ENCODE data around the gene KIF3A.

Gene KIF3A

DNA sequence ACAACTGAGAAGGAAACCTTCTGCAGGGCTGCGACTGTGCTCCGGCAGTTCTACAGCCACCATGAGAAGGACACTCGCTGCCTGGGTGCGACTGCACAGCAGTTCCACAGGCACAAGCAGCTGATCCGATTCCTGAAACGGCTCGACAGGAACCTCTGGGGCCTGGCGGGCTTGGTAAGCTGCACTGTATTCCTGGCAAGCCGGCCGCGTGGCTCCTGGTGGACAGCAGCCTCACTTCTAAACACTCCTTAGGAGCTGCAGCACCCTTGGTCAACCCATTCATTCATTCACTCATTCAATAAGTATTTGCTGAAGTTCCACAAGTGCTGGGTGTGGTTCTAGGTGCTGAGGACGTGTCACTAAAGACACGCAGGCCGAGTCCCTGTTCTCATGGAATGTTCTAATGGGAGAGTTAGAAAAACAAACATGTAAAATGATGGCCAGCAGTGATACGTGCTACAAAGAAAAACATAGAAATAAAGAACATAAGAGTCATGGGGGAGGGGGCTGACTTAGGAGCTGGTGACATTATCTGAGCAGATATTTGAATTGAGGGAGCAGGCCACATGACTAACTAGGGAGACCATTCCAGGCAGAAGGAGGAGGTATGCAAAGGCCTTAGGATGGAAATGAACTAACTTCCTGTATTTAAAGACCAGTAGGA, 57.5 kb downstream of the KIF3A start:
- TF ChIP-seq ZFX (IDR thresholded peaks at IDR 0.05) (no peak), CTCF (conservative IDR thresholded peaks at IDR 0.05) (no peak)
- H3K27ac ChIP-seq: no peak overlapping the region

DNA sequence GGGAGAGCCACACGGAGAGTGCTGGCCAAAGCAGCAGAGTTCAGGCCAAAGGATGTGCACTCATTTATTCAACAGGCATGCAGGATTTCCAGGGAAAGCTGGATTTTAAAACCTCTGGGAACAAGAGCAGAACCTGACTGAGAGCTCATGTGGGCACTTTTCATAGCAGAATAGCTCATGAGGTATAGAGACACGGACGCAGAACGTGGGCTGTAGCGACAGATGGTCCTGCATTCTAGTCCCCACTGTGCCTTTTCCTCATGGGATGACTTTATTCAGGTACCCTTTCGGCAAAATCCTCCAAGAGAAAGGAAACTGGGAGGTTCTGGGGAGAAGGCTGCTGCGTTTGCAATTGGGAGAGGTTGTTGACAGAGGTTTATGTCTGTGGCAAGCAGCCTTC, 58.2 kb downstream of the KIF3A start:
- H3K27ac ChIP-seq: no peak overlapping the region
- TF ChIP-seq ZFX (IDR thresholded peaks at IDR 0.05) (no peak), CTCF (conservative IDR thresholded peaks at IDR 0.05) (no peak)

DNA sequence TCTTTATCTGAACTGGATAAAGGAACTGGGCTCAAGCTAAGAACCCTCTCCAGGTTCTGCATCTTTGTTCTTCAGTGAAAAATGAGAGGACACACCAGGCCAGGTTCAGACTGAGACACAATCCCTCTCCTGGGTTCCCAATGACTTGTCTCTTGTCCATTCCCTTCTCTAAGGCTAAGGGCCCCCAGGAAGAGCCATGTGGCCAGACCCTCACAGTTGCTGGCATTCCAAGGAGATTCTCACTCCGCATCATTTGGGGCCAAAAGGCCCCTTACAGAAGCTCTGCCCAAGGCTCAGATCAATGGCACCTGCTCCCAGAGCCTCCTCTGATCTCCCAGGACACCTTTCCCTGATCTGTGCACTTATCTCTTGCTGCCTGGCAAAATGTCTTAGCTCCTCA, 58.6 kb downstream of the KIF3A start:
- no peak for TF ChIP-seq CTCF (conservative IDR thresholded peaks at IDR 0.05)
- TF ChIP-seq ZFX (IDR thresholded peaks at IDR 0.05): no peak
- no peak overlapping the region for H3K27ac ChIP-seq

GRCh38 chr5:132677682-132678400, 59.5 kb downstream of the KIF3A start:
- no peak overlapping the region for H3K27ac ChIP-seq
- TF ChIP-seq CTCF (conservative IDR thresholded peaks at IDR 0.05) (no peak), ZFX (IDR thresholded peaks at IDR 0.05) (no peak)

DNA sequence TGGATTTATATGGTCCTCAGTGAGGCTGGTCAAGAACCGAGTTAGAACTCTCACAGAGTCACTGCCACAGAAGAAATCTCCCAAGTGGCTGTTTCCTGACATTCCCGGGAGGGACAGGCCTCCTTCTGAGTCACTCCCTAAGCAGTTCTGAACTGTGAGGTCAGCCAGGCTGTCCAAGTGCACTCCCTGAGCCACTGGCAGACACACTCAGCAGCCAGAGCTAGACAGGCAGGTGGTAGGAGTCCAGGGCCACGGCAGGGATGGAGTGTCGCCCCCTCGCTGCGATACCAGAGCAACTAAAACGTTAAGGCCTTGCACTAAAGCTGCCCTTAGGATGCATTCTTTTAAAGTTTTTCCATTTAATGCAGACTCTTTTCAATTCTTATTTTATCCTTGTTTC, 60.2 kb downstream of the KIF3A start:
- no peak overlapping the region for H3K27ac ChIP-seq

GRCh38 chr5:132675936-132676689, 61.2 kb downstream of the KIF3A start:
- H3K27ac ChIP-seq: no peak overlapping the region
- TF ChIP-seq ZFX (IDR thresholded peaks at IDR 0.05) (no peak), CTCF (conservative IDR thresholded peaks at IDR 0.05) (no peak)

More for the DNA sequence above, 60.2 kb downstream of the KIF3A start:
- TF ChIP-seq CTCF (conservative IDR thresholded peaks at IDR 0.05) (no peak), ZFX (IDR thresholded peaks at IDR 0.05) (no peak)
